Activated naive CD4-positive, alpha-beta T cell treated with anti-CD3 and anti-CD28 coated beads for 36 hours (primary cell): ENCODE data around the gene CD74. TPM values are rescaled to one million over a fixed set of nuclear protein-coding genes. Genes with fewer than 3 reads are reported as not detected.
"Not testable (repeated sequence)": the region's sequence is repeated elsewhere in the genome, so short reads cannot be mapped to it uniquely, and the experiment has no call there.

ENCODE experiments used
- CTCF ChIA-PET: fragments of 350-600 bp; sonication (Branson Sonifier 250); formaldehyde crosslinking; loops from one replicate; lab custom pipeline; 2021; ENCODE audit warnings: antibody characterized with exemption; lab: Charles Lee
- DNase-seq: peaks from one replicate; pipeline ENCODE4 v3.0.0-alpha.2; 2020
- H3K27ac Mint-ChIP-seq: one replicate; pipeline ENCODE4 v1.8.0; 2021; ENCODE audit warnings: mild to moderate bottlenecking, mixed read lengths
- H3K27me3 Mint-ChIP-seq: one replicate; pipeline ENCODE4 v1.8.0; 2021; ENCODE audit warnings: low read depth, mixed read lengths
- H3K36me3 Mint-ChIP-seq: one replicate; pipeline ENCODE4 v1.8.0; 2021; ENCODE audit warnings: low read depth, mixed read lengths
- H3K4me1 Mint-ChIP-seq: one replicate; pipeline ENCODE4 v1.8.0; 2021; ENCODE audit warnings: low read depth, mixed read lengths
- H3K4me3 Mint-ChIP-seq: one replicate; pipeline ENCODE4 v1.8.0; 2021; ENCODE audit warnings: mild to moderate bottlenecking, moderate library complexity, mixed read lengths
- H3K9me3 Mint-ChIP-seq: one replicate; pipeline ENCODE4 v1.8.0; 2021; ENCODE audit warnings: mixed read lengths
- intact Hi-C: fragments of 100-400 bp; cut with micrococcal nuclease; formaldehyde crosslinking; loops from one replicate; pipeline ENCODE4 v1.15.1; 2023
- total RNA-seq, 2 experiments: library from RNA; stranded (reverse); gene quantifications; one replicate each; pipeline ENCODE4 v1.2.3, GENCODE V29; 2021

CD74 gene
- 100 to 1,000 TPM; 312 to 316 TPM for total RNA-seq

GRCh38 chr5:150412319-150413175 lies at the start of gene CD74:
Gene CD74, minus strand, starts transcription at chr5:150412910. Its CDS starts 161 bp downstream, at chr5:150412749.
- CTCF ChIA-PET, result interaction anchor here (0.6 to 4.3 kb wide), 4 partner anchors 13 to 47 kb away, joined by 3 to 33 read pairs (median 8); no protein-coding TSS in a partner anchor
- Mint-ChIP-seq H3K9me3 (no peaks in the 10 kb centered on the region), H3K4me1 (peaks cover 39% of the 10 kb centered on the region), H3K27me3 (no peaks in the 10 kb centered on the region), H3K4me3 (peak within 1 kb of the TSS; percentile 98), H3K36me3 (peaks cover 16% of the 10 kb centered on the region), H3K27ac (peak within 1 kb of the TSS; percentile 98)
- DNase-seq, result peak; percentile 98
- intact Hi-C loops, result loop anchor here (1.0 to 5.0 kb wide), 11 partner anchors 24 to 1065 kb away; partner anchors contain the start of genes GRPEL2, HMGXB3, IRGM and RBM22

GRCh38 chr5:150461231-150461630 lies 48.5 kb upstream of the CD74 start:
- no peak overlapping the region for H3K27ac Mint-ChIP-seq
- intact Hi-C loops, result loop anchor here (2.0 kb wide), 1 partner anchor 240 kb away; the partner anchor contains the start of gene RBM22
- H3K4me3 Mint-ChIP-seq, result no peak overlapping the region
- no peaks in the 10 kb centered on the region for H3K27me3 Mint-ChIP-seq
- no peaks in the 10 kb centered on the region for H3K36me3 Mint-ChIP-seq
- peak; percentile 59 for DNase-seq
- H3K4me1 Mint-ChIP-seq, result peaks cover 32% of the 10 kb centered on the region
- H3K9me3 Mint-ChIP-seq, result no peaks in the 10 kb centered on the region
- CTCF ChIA-PET, result interaction anchor here (1.5 to 6.3 kb wide), 3 partner anchors 11 to 196 kb away, joined by 3 to 46 read pairs (median 28); partner anchors contain the start of gene RPS14

- CTCF ChIA-PET, result interaction anchor here (0.6 to 6.3 kb wide), 5 partner anchors 11 to 1007 kb away, joined by 3 to 46 read pairs (median 4); partner anchors contain the start of genes RBM22 and RPS14
- Mint-ChIP-seq H3K4me1 (peaks cover 32% of the 10 kb centered on the region), H3K36me3 (no peaks in the 10 kb centered on the region), H3K4me3 (no peak overlapping the region), H3K27me3 (no peaks in the 10 kb centered on the region), H3K27ac (peak overlapping the region; percentile 51), H3K9me3 (no peaks in the 10 kb centered on the region)
- intact Hi-C loops, result loop anchor here (2.0 kb wide), 1 partner anchor 240 kb away; the partner anchor contains the start of gene RBM22
- DNase-seq, result no peak
These were observed 48.1 kb upstream of the CD74 start for GRCh38 chr5:150460781-150461180.

DNA sequence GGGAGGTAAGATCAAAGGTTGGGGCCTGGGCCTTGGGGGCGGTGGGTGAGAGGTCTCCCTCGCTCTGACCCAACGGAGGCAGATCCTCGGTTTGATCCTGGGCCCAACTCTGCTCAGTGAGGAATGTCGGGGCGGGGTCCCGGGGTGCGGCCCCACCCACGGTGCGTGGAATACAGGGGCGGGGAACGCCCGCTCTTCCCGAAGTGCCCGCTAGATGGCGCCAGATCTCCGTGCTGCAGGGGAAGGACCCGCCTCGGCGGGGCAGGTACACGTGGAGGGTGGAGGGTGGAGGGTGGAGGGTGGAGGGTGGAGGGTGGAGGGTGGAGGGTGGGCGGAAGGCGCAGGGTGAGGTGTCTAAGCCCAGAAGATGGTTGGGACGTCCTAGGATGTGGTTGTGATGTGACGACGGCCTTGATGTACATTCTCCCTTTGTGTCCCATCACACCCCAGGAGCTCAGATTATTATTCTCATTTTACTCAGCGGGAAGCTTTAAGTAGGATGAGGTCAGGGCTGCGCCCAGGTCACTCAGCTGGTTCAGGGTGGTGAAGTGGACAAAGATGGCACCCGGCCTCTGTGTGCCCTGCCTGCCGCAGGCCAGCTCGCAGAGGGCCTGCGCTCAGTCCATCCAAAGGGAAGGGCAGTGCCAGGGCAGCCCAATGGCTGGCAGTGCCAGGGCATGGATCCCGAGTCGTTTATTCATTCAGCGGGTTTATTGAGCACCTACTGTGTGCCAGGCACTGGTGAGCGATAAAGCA lies 46.3 kb upstream of the CD74 start:
- Mint-ChIP-seq H3K9me3 (no peaks in the 10 kb centered on the region), H3K4me1 (peaks cover 32% of the 10 kb centered on the region), H3K4me3 (peak overlapping the region; percentile 45), H3K27ac (no peak overlapping the region), H3K27me3 (no peaks in the 10 kb centered on the region), H3K36me3 (no peaks in the 10 kb centered on the region)
- intact Hi-C loops, result loop anchor here (1.0 to 10.0 kb wide), 8 partner anchors 9 to 1316 kb away; partner anchors contain the start of gene G3BP1
- DNase-seq, result peak; percentile 88
- CTCF ChIA-PET, result interaction anchor here (0.6 to 6.3 kb wide), 17 partner anchors 9 to 667 kb away, joined by 3 to 46 read pairs (median 4); partner anchors contain the start of genes CD74, IRGM and RPS14

DNA sequence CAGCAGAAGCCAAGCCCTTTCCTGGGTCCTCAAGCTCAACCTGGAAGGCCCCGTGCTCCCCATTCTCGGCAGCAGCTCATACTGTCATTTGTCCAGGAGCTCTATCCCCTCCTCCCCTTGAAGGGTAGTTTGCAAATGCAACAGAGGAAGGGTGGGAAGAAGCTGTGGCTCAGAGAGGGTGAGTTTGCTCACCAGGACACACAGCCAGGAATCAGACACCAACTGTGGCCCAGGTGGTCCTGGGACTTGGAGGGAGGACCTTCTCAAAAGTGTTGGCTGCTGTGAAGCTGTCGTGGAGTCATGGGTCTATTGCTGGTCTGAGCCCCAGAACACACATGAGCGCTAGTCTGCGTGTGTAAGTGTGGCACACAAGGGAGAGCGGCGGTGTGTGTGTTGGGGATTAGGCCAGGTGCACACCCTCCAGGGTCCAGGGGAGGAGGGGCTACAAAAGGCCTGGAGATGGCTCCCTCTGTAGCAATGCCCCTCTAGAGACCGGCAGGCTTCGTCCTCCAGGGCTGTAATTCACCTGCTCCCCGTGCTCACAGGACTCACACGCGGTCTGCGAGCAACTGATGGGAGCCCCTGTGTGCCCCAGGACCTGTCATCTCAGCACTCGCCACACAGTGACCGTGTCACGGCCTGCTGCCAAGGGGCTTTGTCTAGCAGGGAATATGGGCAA lies 45.0 kb upstream of the CD74 start:
- Mint-ChIP-seq H3K36me3 (no peaks in the 10 kb centered on the region), H3K4me3 (peak overlapping the region; percentile 37), H3K9me3 (no peaks in the 10 kb centered on the region), H3K4me1 (peaks cover 32% of the 10 kb centered on the region), H3K27ac (peak overlapping the region; percentile 17), H3K27me3 (no peaks in the 10 kb centered on the region)
- peak; percentile 7 for DNase-seq
- intact Hi-C loops, result loop anchor here (1.0 to 10.0 kb wide), 7 partner anchors 7 to 1317 kb away; partner anchors contain the start of gene G3BP1
- CTCF ChIA-PET, result interaction anchor here (0.6 to 6.3 kb wide), 13 partner anchors 12 to 393 kb away, joined by 3 to 46 read pairs (median 5); partner anchors contain the start of genes IRGM and RBM22

- Mint-ChIP-seq H3K9me3 (no peaks in the 10 kb centered on the region), H3K36me3 (no peaks in the 10 kb centered on the region), H3K27me3 (no peaks in the 10 kb centered on the region), H3K27ac (no peak overlapping the region), H3K4me3 (no peak overlapping the region), H3K4me1 (peaks cover 32% of the 10 kb centered on the region)
- intact Hi-C loops, result loop anchor here (1.0 to 10.0 kb wide), 4 partner anchors 390 to 1318 kb away; partner anchors contain the start of gene G3BP1
- CTCF ChIA-PET, result interaction anchor here (0.7 to 6.3 kb wide), 11 partner anchors 14 to 712 kb away, joined by 3 to 46 read pairs (median 3); partner anchors contain the start of gene RBM22
- DNase-seq, result peak; percentile 28
These were observed 44.4 kb upstream of the CD74 start for GRCh38 chr5:150457121-150457520.

GRCh38 chr5:150454492-150455229 lies 42.0 kb upstream of the CD74 start:
- no peaks in the 10 kb centered on the region for H3K9me3 Mint-ChIP-seq
- DNase-seq, result no peak
- no peaks in the 10 kb centered on the region for H3K36me3 Mint-ChIP-seq
- H3K4me3 Mint-ChIP-seq, result no peak overlapping the region
- CTCF ChIA-PET, result interaction anchor here (0.6 kb wide), 1 partner anchor 440 kb away, joined by 3 read pairs; no protein-coding TSS in a partner anchor
- H3K27ac Mint-ChIP-seq, result no peak overlapping the region
- H3K4me1 Mint-ChIP-seq, result peaks cover 24% of the 10 kb centered on the region
- intact Hi-C loops, result loop anchor here (5.0 to 10.0 kb wide), 3 partner anchors 593 to 1320 kb away; partner anchors contain the start of gene G3BP1
- no peaks in the 10 kb centered on the region for H3K27me3 Mint-ChIP-seq

DNA sequence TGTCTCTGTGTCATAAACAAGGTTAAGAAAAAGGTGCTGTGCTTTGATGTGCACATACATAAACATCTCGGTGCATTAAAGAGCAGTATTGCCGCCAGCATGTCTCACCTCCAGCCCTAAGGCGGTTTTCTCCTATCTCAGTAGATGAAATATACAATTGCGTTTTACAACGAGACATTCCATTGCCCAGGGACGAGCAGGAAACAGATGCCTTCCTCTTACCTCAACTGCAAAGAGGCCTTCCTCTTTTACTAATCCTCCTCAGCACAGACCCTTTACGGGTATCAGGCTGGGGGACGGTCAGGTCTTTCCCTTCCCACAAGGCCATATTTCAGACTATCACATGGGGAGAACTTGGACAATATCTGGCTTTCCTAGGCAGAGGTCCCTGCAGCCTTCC lies 41.3 kb upstream of the CD74 start:
- intact Hi-C loops, result loop anchor here (10.0 kb wide), 1 partner anchor 1321 kb away; the partner anchor contains the start of gene G3BP1
- H3K4me1 Mint-ChIP-seq, result peaks cover 19% of the 10 kb centered on the region
- CTCF ChIA-PET, result not testable (repeated sequence)

GRCh38 chr5:150452914-150453313 lies 40.2 kb upstream of the CD74 start:
- H3K27me3 Mint-ChIP-seq, result no peaks in the 10 kb centered on the region
- CTCF ChIA-PET, result interaction anchor here (0.6 kb wide), 1 partner anchor 77 kb away, joined by 4 read pairs; no protein-coding TSS in a partner anchor
- no peak overlapping the region for H3K4me3 Mint-ChIP-seq
- no peaks in the 10 kb centered on the region for H3K9me3 Mint-ChIP-seq
- H3K27ac Mint-ChIP-seq, result no peak overlapping the region
- intact Hi-C loops, result loop anchor here (10.0 kb wide), 1 partner anchor 1322 kb away; the partner anchor contains the start of gene G3BP1
- peaks cover 20% of the 10 kb centered on the region for H3K4me1 Mint-ChIP-seq
- no peak for DNase-seq
- peaks cover 17% of the 10 kb centered on the region for H3K36me3 Mint-ChIP-seq

More for the DNA sequence above, 41.3 kb upstream of the CD74 start:
- H3K9me3 Mint-ChIP-seq, H3K27ac Mint-ChIP-seq, H3K4me3 Mint-ChIP-seq, H3K36me3 Mint-ChIP-seq, DNase-seq, H3K27me3 Mint-ChIP-seq: not testable (repeated sequence)

DNA sequence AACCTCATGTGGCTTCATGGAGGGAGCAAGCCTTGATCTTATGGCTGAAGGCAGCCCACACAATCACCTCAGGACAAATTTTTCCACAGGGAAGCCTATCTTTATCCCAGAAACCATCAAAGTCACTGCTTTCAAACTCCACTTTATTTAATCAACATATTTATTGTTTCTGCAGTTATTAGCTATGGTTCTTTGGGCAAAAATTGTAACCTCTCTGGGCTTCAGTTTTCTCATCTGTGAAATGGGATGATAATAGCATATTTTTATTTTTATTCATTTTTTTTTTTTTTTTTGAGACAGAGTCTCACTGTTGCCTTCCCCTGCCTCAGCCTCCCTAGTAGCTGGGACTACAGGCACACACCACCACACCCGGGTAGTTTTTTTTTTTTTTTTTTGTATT lies 38.9 kb upstream of the CD74 start:
- no peak overlapping the region for H3K4me3 Mint-ChIP-seq
- H3K27me3 Mint-ChIP-seq, result no peaks in the 10 kb centered on the region
- peaks cover 21% of the 10 kb centered on the region for H3K4me1 Mint-ChIP-seq
- DNase-seq, result no peak
- CTCF ChIA-PET, result interaction anchor here (0.7 to 0.9 kb wide), 2 partner anchors 36 to 90 kb away, joined by 4 to 6 read pairs; no protein-coding TSS in a partner anchor
- no peak overlapping the region for H3K27ac Mint-ChIP-seq
- H3K36me3 Mint-ChIP-seq, result peaks cover 30% of the 10 kb centered on the region
- H3K9me3 Mint-ChIP-seq, result no peaks in the 10 kb centered on the region
- intact Hi-C loops, result loop anchor here (10.0 kb wide), 1 partner anchor 1323 kb away; the partner anchor contains the start of gene G3BP1
